Endodermal cell (in vitro differentiated cells): ENCODE results near the gene HNRNPAB. TPM values are rescaled to one million over a fixed set of nuclear protein-coding genes. Genes with fewer than 3 reads are reported as not detected.
"Not testable (repeated sequence)": the region's sequence is repeated elsewhere in the genome, so short reads cannot be mapped to it uniquely, and the experiment has no call there.

ENCODE experiments used
- DNase-seq: peaks from one replicate; pipeline ENCODE4 v3.0.0-alpha.2; 2017
- H3K27ac ChIP-seq: 2 replicates; pipeline ENCODE4 v1.5.1; 2013; ENCODE audit warnings: mild to moderate bottlenecking, low read depth, low read length, moderate library complexity
- H3K27me3 ChIP-seq: 2 replicates; pipeline ENCODE4 v1.6.1; 2013; ENCODE audit warnings: mild to moderate bottlenecking, low read length, moderate library complexity; ENCODE audit not compliant: insufficient read depth, control insufficient read depth, poor library complexity, severe bottlenecking
- H3K36me3 ChIP-seq: 2 replicates; pipeline ENCODE4 v1.7.0; 2013; ENCODE audit warnings: mild to moderate bottlenecking, low read length, moderate library complexity; ENCODE audit not compliant: control insufficient read depth, insufficient read depth
- H3K4me1 ChIP-seq: one replicate; pipeline ENCODE4 v1.7.0; 2013; ENCODE audit warnings: low read length; ENCODE audit not compliant: control insufficient read depth, insufficient read depth
- H3K4me3 ChIP-seq: 2 replicates; pipeline ENCODE4 v1.5.1; 2013; ENCODE audit warnings: mild to moderate bottlenecking, low read length, moderate library complexity
- H3K9ac ChIP-seq: 2 replicates; pipeline ENCODE4 v1.6.1; 2013; ENCODE audit warnings: mild to moderate bottlenecking, low read length, moderate library complexity; ENCODE audit not compliant: poor library complexity, severe bottlenecking; ENCODE audit errors: extremely low read depth
- H3K9me3 ChIP-seq: 2 replicates; pipeline ENCODE4 v1.6.1; 2013; ENCODE audit warnings: mild to moderate bottlenecking, low read length, moderate library complexity; ENCODE audit not compliant: control insufficient read depth
- H3K27ac Mint-ChIP-seq: 2 replicates; pipeline ENCODE4 v1.8.0; 2020; ENCODE audit warnings: mixed read lengths
- H3K27me3 Mint-ChIP-seq: 2 replicates; pipeline ENCODE4 v1.8.0; 2021; ENCODE audit warnings: mild to moderate bottlenecking, mixed read lengths; ENCODE audit not compliant: insufficient read depth
- H3K36me3 Mint-ChIP-seq: 2 replicates; pipeline ENCODE4 v1.8.0; 2020; ENCODE audit warnings: low read depth, mixed read lengths
- H3K4me1 Mint-ChIP-seq: 2 replicates; pipeline ENCODE4 v1.8.0; 2020; ENCODE audit warnings: mixed read lengths
- H3K4me3 Mint-ChIP-seq: 2 replicates; pipeline ENCODE4 v1.8.0; 2020; ENCODE audit warnings: mild to moderate bottlenecking, moderate library complexity, mixed read lengths
- H3K9me3 Mint-ChIP-seq: 2 replicates; pipeline ENCODE4 v1.8.0; 2020; ENCODE audit warnings: mild to moderate bottlenecking, mixed read lengths
- WGBS, 2 experiments: methylation state at CpG; one replicate each; pipeline versions ENCODE4 v1.1.5 to v1.1.7; 2013; ENCODE audit warnings: missing lambda C conversion rate in 2 of 2, mixed read lengths in 1 of 2; ENCODE audit not compliant: insufficient coverage in 1 of 2, insufficient read length in 1 of 2; 5-methylcytosine and 5-hydroxymethylcytosine counted together
- total RNA-seq, 2 donors: library from RNA; stranded (reverse); fragmentation: NEBNext Ultra II Directional in 1 of 2; extraction: Animal tissue kit (Norgen Biotek cat#: 25700) in 1 of 2; gene quantifications; 2 replicates in 1 of 2; 3 replicates in 1 of 2; pipeline ENCODE4 v1.2.1, GENCODE V29; 2021
- TF ChIP-seq, protein P1 (sequence below): fragments of 200-600 bp; sonication (generic); conservative IDR thresholded peaks from 2 replicates; pipeline ENCODE4 v1.5.0; 2021; ENCODE audit warnings: antibody characterized with exemption, mild to moderate bottlenecking

The HNRNPAB gene
- total RNA-seq, 2 donors from 2014 or later, result 343 to 353 TPM

DNA sequence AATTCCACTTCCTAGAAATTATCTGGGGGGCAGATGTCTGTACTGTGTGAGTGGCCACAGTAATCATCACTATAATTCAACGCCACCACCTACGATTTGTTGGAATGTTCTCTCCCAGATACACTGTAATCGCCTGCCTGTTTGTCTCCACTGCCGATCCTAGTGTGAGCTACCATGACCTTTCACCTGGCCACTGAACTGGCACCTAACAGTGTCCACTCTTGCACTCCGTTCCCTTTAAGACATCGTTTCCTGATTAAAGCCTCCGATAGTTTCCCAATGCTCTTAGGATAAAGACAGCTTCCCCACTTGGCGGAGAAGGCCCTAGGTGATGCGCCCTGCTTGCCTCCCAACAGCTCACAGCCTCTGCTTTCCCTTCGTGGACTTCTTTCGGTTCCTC is 24.3 kb downstream of the HNRNPAB start:
- TF ChIP-seq, protein P1, sequence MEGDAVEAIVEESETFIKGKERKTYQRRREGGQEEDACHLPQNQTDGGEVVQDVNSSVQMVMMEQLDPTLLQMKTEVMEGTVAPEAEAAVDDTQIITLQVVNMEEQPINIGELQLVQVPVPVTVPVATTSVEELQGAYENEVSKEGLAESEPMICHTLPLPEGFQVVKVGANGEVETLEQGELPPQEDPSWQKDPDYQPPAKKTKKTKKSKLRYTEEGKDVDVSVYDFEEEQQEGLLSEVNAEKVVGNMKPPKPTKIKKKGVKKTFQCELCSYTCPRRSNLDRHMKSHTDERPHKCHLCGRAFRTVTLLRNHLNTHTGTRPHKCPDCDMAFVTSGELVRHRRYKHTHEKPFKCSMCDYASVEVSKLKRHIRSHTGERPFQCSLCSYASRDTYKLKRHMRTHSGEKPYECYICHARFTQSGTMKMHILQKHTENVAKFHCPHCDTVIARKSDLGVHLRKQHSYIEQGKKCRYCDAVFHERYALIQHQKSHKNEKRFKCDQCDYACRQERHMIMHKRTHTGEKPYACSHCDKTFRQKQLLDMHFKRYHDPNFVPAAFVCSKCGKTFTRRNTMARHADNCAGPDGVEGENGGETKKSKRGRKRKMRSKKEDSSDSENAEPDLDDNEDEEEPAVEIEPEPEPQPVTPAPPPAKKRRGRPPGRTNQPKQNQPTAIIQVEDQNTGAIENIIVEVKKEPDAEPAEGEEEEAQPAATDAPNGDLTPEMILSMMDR, result no peak
- H3K4me3 ChIP-seq, result no peak overlapping the region
- H3K4me3 Mint-ChIP-seq, result no peak overlapping the region
- no peak for DNase-seq
- no peak overlapping the region for H3K27ac Mint-ChIP-seq
- no peak overlapping the region for H3K27ac ChIP-seq
- H3K9me3 ChIP-seq, result peaks cover 10% of the 10 kb centered on the region
- H3K36me3 Mint-ChIP-seq, result peaks cover 61% of the 10 kb centered on the region
- no peaks in the 10 kb centered on the region for H3K27me3 Mint-ChIP-seq
- H3K9ac ChIP-seq, result no peak overlapping the region
- H3K36me3 ChIP-seq, result peaks cover 59% of the 10 kb centered on the region
- H3K9me3 Mint-ChIP-seq, result no peaks in the 10 kb centered on the region
- H3K4me1 ChIP-seq, result peaks cover 6% of the 10 kb centered on the region
- H3K27me3 ChIP-seq, result no peaks in the 10 kb centered on the region
- WGBS, 2 experiments, result 95 to 98% methylated on average over 10 to 11 of the region's 11 CpGs
- peaks cover 18% of the 10 kb centered on the region for H3K4me1 Mint-ChIP-seq

DNA sequence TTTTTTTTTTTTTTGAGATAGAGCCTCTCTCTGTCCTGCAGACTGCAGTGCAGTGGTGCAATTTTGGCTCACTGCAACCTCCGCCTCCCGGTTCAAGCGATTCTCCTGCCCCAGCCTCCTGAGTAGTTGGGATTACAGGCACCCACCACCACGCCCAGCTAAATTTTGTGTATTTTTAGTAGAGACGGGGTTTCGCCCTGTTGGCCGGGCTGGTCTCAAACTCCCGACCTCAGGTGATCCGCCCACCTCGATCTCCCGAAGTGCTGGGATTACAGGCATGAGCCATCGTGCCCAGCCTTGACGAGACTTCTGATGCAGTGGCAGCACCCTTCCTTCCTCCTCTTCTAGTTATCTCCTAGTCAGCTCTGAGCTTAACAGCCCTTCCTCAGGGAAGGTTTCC is 24.8 kb downstream of the HNRNPAB start:
- not testable (repeated sequence) for H3K27ac Mint-ChIP-seq, H3K9me3 ChIP-seq, H3K9ac ChIP-seq, H3K27ac ChIP-seq, H3K4me1 ChIP-seq, H3K9me3 Mint-ChIP-seq, DNase-seq, H3K27me3 ChIP-seq, H3K27me3 Mint-ChIP-seq, H3K4me3 Mint-ChIP-seq, H3K4me3 ChIP-seq
- 90 to 96% methylated on average over 11 to 13 of the region's 13 CpGs for WGBS, 2 experiments
- H3K4me1 Mint-ChIP-seq, result peaks cover 13% of the 10 kb centered on the region
- H3K36me3 ChIP-seq, result peaks cover 57% of the 10 kb centered on the region
- peaks cover 59% of the 10 kb centered on the region for H3K36me3 Mint-ChIP-seq

DNA sequence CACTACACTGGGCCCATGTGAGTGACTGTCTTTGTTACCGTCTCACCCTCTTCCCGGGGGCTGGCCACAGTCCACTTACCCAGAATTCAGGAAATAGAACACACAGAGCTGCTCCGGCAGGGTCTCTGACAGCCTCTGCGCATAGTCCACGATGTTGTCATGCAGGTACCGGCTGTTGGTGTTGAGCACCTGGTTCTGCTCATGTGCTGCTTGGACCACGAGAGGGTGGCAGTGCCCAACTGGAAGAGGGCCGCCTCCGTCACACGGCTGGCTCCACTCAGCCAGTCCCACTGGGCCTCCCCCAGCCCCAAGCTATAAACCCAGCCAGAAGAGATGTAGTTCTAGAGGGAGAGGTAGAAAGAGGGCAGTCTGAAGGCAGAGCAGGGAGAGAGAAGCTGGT is 25.5 kb downstream of the HNRNPAB start:
- H3K4me3 ChIP-seq, result no peak overlapping the region
- no peak for DNase-seq
- H3K27ac ChIP-seq, result no peak overlapping the region
- peaks cover 10% of the 10 kb centered on the region for H3K9me3 ChIP-seq
- Mint-ChIP-seq H3K36me3 (peaks cover 57% of the 10 kb centered on the region), H3K4me1 (peaks cover 13% of the 10 kb centered on the region), H3K4me3 (no peak overlapping the region), H3K9me3 (no peaks in the 10 kb centered on the region), H3K27ac (no peak overlapping the region), H3K27me3 (no peaks in the 10 kb centered on the region)
- TF ChIP-seq, protein P1, result no peak
- H3K4me1 ChIP-seq, result peaks cover 6% of the 10 kb centered on the region
- 95 to 98% methylated on average over 6 to 10 of the region's 10 CpGs for WGBS, 2 experiments
- H3K27me3 ChIP-seq, result no peaks in the 10 kb centered on the region
- H3K36me3 ChIP-seq, result peaks cover 49% of the 10 kb centered on the region
- H3K9ac ChIP-seq, result no peak overlapping the region
